Measurements from ENCODE around the gene PARD6G.

DNA sequence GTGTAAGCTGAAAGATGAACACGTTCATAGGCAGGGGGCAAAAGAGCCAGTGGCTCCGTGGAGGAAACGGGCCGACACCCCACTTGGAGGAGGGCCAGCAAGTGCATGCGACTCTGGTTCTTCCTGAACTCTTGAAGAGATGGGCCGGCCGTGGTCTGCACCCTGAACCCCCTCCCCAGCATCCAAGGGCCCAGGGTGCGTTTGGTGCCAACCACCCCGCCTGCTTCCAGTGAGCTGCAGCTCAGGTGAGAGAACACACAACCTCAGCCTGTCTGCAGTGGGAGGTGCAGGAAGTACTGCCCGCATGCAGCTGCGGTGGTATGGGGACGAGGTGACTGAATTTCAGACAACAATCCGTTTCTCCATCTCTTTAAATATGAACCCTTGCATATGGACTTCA is 79.4 kb downstream of the PARD6G start:
- TF ChIP-seq, protein P1, sequence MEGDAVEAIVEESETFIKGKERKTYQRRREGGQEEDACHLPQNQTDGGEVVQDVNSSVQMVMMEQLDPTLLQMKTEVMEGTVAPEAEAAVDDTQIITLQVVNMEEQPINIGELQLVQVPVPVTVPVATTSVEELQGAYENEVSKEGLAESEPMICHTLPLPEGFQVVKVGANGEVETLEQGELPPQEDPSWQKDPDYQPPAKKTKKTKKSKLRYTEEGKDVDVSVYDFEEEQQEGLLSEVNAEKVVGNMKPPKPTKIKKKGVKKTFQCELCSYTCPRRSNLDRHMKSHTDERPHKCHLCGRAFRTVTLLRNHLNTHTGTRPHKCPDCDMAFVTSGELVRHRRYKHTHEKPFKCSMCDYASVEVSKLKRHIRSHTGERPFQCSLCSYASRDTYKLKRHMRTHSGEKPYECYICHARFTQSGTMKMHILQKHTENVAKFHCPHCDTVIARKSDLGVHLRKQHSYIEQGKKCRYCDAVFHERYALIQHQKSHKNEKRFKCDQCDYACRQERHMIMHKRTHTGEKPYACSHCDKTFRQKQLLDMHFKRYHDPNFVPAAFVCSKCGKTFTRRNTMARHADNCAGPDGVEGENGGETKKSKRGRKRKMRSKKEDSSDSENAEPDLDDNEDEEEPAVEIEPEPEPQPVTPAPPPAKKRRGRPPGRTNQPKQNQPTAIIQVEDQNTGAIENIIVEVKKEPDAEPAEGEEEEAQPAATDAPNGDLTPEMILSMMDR (conservative IDR thresholded peaks at IDR 0.05), result no peak
- TF ChIP-seq EZH2 (IDR thresholded peaks at IDR 0.05; ENCODE audit: low read depth), result no peak
